Vagina (tissue), 2 donors: ENCODE results near the gene TAOK3. TPM values are rescaled to one million over a fixed set of nuclear protein-coding genes. Genes with fewer than 3 reads are reported as not detected.

Experiments used
- DNase-seq, 2 donors: peaks; one replicate each; pipeline ENCODE4 v3.0.0-alpha.2; 2017; ENCODE audit errors: extremely low spot score in 2 of 2
- H3K27ac ChIP-seq: fragments of 200-600 bp; sonication (generic); one replicate; pipeline ENCODE4 v1.5.1; 2019
- H3K27me3 ChIP-seq: fragments of 200-600 bp; sonication (generic); one replicate; pipeline ENCODE4 v1.5.1; 2019
- H3K36me3 ChIP-seq, 2 donors: fragments of 200-600 bp; sonication (generic); one replicate each; pipeline ENCODE4 v1.5.1; 2017 to 2019
- H3K4me1 ChIP-seq: fragments of 200-600 bp; sonication (generic); one replicate; pipeline ENCODE4 v1.5.1; 2019
- H3K4me3 ChIP-seq, 2 donors: fragments of 200-600 bp; sonication (generic); 1 replicate in 1 of 2; 2 replicates in 1 of 2; pipeline ENCODE4 v1.5.1; 2016 to 2019
- H3K9me3 ChIP-seq: fragments of 200-600 bp; sonication (generic); one replicate; pipeline ENCODE4 v1.5.1; 2019
- POLR2A ChIP-seq, 2 donors: fragments of 450-650 bp; IDR thresholded peaks; one replicate each; pipeline ENCODE4 v1.6.1; 2017; ENCODE audit warnings: antibody characterized with exemption in 2 of 2, mild to moderate bottlenecking in 2 of 2, moderate library complexity in 2 of 2
- POLR2AphosphoS5 ChIP-seq, 2 donors: sonication (generic); formaldehyde crosslinking; IDR thresholded peaks; one replicate each; pipeline ENCODE4 v1.9.0; 2017; ENCODE audit warnings: antibody characterized with exemption in 2 of 2, mild to moderate bottlenecking in 2 of 2, low read depth in 1 of 2; ENCODE audit not compliant: insufficient read depth in 1 of 2
- intact Hi-C: fragments of 100-400 bp; cut with DNase I; formaldehyde crosslinking; loops from one replicate; pipeline ENCODE4 v1.15.1; 2023
- total RNA-seq: library from RNA; depleted of rRNA; stranded (reverse); fragments of >200 nt; gene quantifications from one replicate; pipeline ENCODE4 v1.2.3, GENCODE V29; 2016
- TF ChIP-seq, protein P1 (sequence below), 3 experiments: fragments of 450-650 bp in 2 of 3; fragments of 200-600 bp in 1 of 3; sonication (generic) in 1 of 3; IDR thresholded peaks; one replicate each; pipeline ENCODE4 v1.5.1; 2017 to 2019; ENCODE audit warnings: antibody characterized with exemption in 3 of 3, mild to moderate bottlenecking in 2 of 3, moderate library complexity in 2 of 3

Gene TAOK3
- total RNA-seq, 1 donor from 2014 or later, result 41.0 TPM

DNA sequence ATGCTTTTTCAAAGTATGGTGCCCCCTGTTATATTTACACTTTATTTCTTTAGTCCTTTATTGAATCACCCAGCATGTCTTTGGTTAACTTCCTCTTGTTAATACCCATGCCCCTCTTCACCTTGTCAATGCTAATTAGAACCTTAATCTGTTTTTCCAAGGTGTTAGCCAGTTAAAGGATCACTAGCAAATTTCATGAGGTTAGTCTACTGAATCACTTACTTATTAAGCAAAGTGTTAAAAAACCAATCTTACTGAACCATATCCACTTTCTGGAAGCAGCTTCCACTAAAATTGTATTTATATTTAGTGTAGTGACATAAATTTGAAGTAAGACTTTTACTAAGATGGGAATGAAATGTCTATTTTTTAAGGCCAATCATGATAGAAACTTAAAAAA lies 27.9 kb downstream of the TAOK3 start:
- H3K27me3 ChIP-seq, result no peaks in the 10 kb centered on the region
- H3K4me1 ChIP-seq, result peaks cover 9% of the 10 kb centered on the region
- H3K4me3 ChIP-seq, result no peak overlapping the region
- intact Hi-C loops, result no loop called here
- no peaks in the 10 kb centered on the region for H3K36me3 ChIP-seq
- H3K9me3 ChIP-seq, result no peaks in the 10 kb centered on the region
- no peak overlapping the region for H3K27ac ChIP-seq
- no peak for DNase-seq
- TF ChIP-seq POLR2A (IDR thresholded peaks at IDR 0.05) (no peak), POLR2AphosphoS5 (IDR thresholded peaks at IDR 0.05; ENCODE audit: insufficient read depth in 1 of 2, low read depth in 1 of 2) (no peak)
- TF ChIP-seq, protein P1, sequence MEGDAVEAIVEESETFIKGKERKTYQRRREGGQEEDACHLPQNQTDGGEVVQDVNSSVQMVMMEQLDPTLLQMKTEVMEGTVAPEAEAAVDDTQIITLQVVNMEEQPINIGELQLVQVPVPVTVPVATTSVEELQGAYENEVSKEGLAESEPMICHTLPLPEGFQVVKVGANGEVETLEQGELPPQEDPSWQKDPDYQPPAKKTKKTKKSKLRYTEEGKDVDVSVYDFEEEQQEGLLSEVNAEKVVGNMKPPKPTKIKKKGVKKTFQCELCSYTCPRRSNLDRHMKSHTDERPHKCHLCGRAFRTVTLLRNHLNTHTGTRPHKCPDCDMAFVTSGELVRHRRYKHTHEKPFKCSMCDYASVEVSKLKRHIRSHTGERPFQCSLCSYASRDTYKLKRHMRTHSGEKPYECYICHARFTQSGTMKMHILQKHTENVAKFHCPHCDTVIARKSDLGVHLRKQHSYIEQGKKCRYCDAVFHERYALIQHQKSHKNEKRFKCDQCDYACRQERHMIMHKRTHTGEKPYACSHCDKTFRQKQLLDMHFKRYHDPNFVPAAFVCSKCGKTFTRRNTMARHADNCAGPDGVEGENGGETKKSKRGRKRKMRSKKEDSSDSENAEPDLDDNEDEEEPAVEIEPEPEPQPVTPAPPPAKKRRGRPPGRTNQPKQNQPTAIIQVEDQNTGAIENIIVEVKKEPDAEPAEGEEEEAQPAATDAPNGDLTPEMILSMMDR (IDR thresholded peaks at IDR 0.05), result no peak

DNA sequence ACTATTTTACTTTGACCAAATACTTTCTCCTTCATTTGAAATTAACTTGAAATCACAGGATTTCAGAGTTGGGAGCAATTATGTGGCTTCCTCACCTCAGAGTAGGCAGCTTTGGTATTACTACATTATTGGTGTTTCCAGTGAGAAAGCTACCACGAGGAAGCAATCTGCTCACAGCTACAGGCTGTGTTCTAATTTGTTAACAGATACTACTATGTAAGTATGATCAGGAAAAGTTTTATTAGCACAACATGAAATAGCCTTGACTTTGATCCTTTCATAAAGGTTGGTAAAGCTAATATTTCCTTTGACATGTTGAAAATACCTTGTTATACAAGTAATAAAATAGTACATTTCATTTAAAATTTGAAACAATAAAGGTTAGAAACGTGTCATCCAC lies 30.6 kb downstream of the TAOK3 start:
- no peak overlapping the region for H3K4me3 ChIP-seq
- TF ChIP-seq POLR2AphosphoS5 (IDR thresholded peaks at IDR 0.05; ENCODE audit: insufficient read depth in 1 of 2, low read depth in 1 of 2) (no peak), POLR2A (IDR thresholded peaks at IDR 0.05) (no peak)
- TF ChIP-seq, protein P1 (IDR thresholded peaks at IDR 0.05), result no peak
- intact Hi-C loops, result no loop called here
- H3K4me1 ChIP-seq, result peaks cover 5% of the 10 kb centered on the region
- no peaks in the 10 kb centered on the region for H3K27me3 ChIP-seq
- no peak overlapping the region for H3K27ac ChIP-seq
- H3K9me3 ChIP-seq, result no peaks in the 10 kb centered on the region
- H3K36me3 ChIP-seq, result no peaks in the 10 kb centered on the region
- no peak for DNase-seq

DNA sequence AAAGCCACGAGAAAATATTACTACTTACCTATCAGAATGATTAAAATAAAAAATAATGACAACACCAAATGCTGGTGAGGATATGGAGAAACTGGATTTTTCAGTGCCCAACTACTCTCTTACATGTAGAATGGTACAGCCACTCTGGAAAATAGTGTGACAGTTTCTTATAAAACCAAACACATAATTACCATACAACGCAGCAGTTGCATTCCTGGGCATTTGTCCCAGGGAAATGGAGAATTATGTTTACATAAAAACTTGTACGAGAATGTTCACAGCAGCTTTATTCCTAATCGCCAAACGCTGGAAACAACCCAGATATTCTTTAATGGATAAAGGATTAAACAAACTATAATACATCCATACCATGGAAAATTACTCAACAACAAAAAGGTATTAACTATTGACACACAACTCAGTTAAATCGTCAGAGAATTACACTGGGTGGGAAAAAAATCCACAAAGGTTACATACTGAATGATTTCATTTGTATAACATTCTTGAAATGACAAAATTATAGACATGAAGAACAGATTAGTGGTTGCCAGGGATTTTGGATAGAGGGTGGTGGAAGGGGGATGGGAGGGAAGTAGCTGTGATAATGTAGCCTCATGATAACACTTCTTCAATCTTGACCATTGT lies 35.4 kb downstream of the TAOK3 start:
- TF ChIP-seq, protein P1 (IDR thresholded peaks at IDR 0.05), result no peak
- no peak for TF ChIP-seq POLR2AphosphoS5 (IDR thresholded peaks at IDR 0.05; ENCODE audit: insufficient read depth in 1 of 2, low read depth in 1 of 2)
- TF ChIP-seq POLR2A (IDR thresholded peaks at IDR 0.05), result no peak
- intact Hi-C loops, result no loop called here
- Histone ChIP-seq H3K4me1 (no peaks in the 10 kb centered on the region), H3K27me3 (no peaks in the 10 kb centered on the region), H3K4me3 (no peak overlapping the region), H3K9me3 (no peaks in the 10 kb centered on the region), H3K36me3 (no peaks in the 10 kb centered on the region), H3K27ac (no peak overlapping the region)
- no peak for DNase-seq

DNA sequence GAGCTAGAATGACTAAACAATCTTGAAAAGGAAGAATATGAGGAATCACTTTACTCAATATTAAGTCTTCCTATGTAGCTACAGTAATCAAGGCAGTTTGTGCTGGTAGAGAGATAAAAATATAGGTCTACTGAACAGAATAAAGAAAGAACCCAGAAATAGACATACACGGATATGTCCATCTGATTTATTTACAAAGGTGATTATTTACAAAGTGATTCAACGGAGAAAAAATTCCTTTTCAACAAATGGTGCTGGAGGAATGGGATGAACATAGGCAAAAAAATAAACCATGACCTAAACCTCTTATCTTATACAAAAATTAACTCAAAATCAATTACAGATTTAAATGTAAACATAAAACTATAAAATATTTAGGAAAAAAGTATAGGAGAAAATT lies 36.6 kb downstream of the TAOK3 start:
- H3K4me3 ChIP-seq, result no peak overlapping the region
- intact Hi-C loops, result no loop called here
- H3K36me3 ChIP-seq, result no peaks in the 10 kb centered on the region
- no peak for DNase-seq
- no peaks in the 10 kb centered on the region for H3K27me3 ChIP-seq
- H3K27ac ChIP-seq, result no peak overlapping the region
- H3K4me1 ChIP-seq, result no peaks in the 10 kb centered on the region
- TF ChIP-seq, protein P1 (IDR thresholded peaks at IDR 0.05), result no peak
- no peak for TF ChIP-seq POLR2A (IDR thresholded peaks at IDR 0.05)
- TF ChIP-seq POLR2AphosphoS5 (IDR thresholded peaks at IDR 0.05; ENCODE audit: insufficient read depth in 1 of 2, low read depth in 1 of 2), result no peak
- H3K9me3 ChIP-seq, result no peaks in the 10 kb centered on the region

DNA sequence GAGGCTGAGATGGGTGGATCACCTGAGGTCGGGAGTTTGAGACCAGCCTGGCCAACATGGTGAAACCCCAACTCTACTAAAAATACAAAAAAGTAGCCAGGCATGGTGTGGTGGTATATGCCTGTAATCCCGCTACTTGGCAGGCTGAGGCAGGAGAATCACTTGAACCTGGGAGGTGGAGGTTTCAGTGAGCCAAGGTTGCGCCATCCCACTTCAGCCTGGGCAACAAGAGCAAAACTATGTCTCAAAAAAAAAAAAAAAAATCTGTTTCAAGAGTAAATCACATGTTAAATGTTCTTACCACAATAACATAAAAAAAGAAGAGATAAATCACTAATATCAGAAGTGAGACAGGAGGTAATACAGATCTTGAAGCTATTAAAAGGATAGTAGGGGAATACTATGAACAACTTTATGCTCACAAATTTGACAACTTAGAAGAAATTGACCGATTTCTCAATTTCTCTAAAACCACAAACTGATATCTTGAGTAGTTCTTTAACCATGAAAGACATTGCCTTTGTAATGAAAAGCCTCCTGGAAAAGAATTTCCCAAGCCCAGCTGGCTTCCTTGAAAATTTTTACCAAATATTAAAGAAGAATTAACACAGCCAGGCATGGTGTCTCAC lies 37.7 kb downstream of the TAOK3 start:
- no peak for DNase-seq
- no peaks in the 10 kb centered on the region for H3K36me3 ChIP-seq
- no peak overlapping the region for H3K27ac ChIP-seq
- no peaks in the 10 kb centered on the region for H3K27me3 ChIP-seq
- H3K4me1 ChIP-seq, result no peaks in the 10 kb centered on the region
- H3K4me3 ChIP-seq, result no peak overlapping the region
- intact Hi-C loops, result no loop called here
- no peak for TF ChIP-seq POLR2AphosphoS5 (IDR thresholded peaks at IDR 0.05; ENCODE audit: insufficient read depth in 1 of 2, low read depth in 1 of 2)
- TF ChIP-seq POLR2A (IDR thresholded peaks at IDR 0.05), result no peak
- TF ChIP-seq, protein P1 (IDR thresholded peaks at IDR 0.05), result no peak
- H3K9me3 ChIP-seq, result no peaks in the 10 kb centered on the region
